WTC11 (cell line): ENCODE measurements around the gene TOR4A.

Source experiments
- ESRRA ChIP-seq: sonication (generic); formaldehyde crosslinking; IDR thresholded peaks from 2 replicates; pipeline ENCODE4 v1.8.1; 2022; ENCODE audit warnings: mild to moderate bottlenecking, missing genetic modification reagents, borderline replicate concordance
- NR2C2 ChIP-seq: sonication (generic); formaldehyde crosslinking; IDR thresholded peaks from 2 replicates; pipeline ENCODE4 v1.8.0; 2022; ENCODE audit warnings: mild to moderate bottlenecking, missing genetic modification reagents
- SMAD3 ChIP-seq: sonication (generic); formaldehyde crosslinking; IDR thresholded peaks from 2 replicates; pipeline ENCODE4 v1.8.0; 2022; ENCODE audit warnings: missing genetic modification reagents, mild to moderate bottlenecking, borderline replicate concordance
- ZNF138 ChIP-seq: sonication (generic); formaldehyde crosslinking; conservative IDR thresholded peaks from 2 replicates; pipeline ENCODE4 v1.8.1; 2022; ENCODE audit warnings: mild to moderate bottlenecking, moderate library complexity, missing genetic modification reagents
- TF ChIP-seq, protein P1 (sequence below): fragments of 200-600 bp; IDR thresholded peaks from 2 replicates; pipeline ENCODE4 v1.8.0; 2022; ENCODE audit warnings: antibody characterized with exemption
- TF ChIP-seq, protein P2 (sequence below): sonication (generic); formaldehyde crosslinking; IDR thresholded peaks from 2 replicates; pipeline ENCODE4 v1.8.1; 2022; ENCODE audit warnings: low read depth, mild to moderate bottlenecking, moderate library complexity, missing genetic modification reagents, borderline replicate concordance
- TF ChIP-seq, protein P3 (sequence below): sonication (generic); formaldehyde crosslinking; IDR thresholded peaks from 2 replicates; pipeline ENCODE4 v1.8.0; 2022; ENCODE audit warnings: mild to moderate bottlenecking, missing genetic modification reagents
- TF ChIP-seq, protein P4 (sequence below): sonication (generic); formaldehyde crosslinking; IDR thresholded peaks from 2 replicates; pipeline ENCODE4 v1.8.1; 2023; ENCODE audit warnings: mild to moderate bottlenecking, missing genetic modification reagents

DNA sequence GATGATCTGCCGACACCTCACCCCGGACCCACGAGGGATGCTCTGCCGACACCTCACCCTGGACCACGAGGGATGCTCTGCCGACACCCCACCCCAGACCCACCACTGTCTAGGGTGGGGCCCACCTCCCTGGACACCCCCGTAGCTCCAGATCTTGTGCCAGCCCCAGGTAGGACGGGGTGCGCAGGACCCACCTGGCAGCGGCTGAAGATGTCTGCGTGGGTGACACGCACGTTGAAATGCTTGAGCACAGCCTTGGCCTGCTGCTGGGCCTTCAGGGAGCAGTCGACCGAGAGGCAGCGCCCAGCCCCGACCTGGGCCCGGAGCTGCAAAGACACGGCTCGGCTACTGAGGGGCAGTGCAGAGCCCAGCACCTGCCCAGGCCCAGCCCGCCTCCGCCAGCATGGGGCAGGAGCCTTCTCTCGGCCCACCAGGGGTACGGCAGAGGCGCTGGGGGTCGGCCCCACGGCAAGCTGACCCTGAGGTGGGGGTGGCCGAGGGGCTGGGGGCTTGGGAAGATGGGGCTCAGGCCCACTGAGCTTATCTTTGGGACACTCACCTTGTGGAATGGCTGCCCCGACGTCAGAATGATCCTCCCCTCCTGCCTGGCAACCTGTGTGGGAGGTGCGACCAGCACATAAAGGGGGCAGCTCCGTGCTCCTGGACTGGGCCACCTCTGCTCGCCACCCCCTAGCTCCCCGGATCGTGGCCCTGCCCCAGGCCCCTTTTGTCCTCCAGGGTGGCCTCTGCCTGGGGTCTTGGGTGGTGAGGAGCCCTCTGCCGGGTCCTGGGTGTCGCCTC lies 46.2 kb downstream of the TOR4A start:
- TF ChIP-seq SMAD3 (CRISPR knock-in tag) (no peak), NR2C2 (CRISPR knock-in tag) (no peak), ESRRA (CRISPR knock-in tag) (no peak), ZNF138 (CRISPR knock-in tag) (no peak)
- TF ChIP-seq, protein P1, sequence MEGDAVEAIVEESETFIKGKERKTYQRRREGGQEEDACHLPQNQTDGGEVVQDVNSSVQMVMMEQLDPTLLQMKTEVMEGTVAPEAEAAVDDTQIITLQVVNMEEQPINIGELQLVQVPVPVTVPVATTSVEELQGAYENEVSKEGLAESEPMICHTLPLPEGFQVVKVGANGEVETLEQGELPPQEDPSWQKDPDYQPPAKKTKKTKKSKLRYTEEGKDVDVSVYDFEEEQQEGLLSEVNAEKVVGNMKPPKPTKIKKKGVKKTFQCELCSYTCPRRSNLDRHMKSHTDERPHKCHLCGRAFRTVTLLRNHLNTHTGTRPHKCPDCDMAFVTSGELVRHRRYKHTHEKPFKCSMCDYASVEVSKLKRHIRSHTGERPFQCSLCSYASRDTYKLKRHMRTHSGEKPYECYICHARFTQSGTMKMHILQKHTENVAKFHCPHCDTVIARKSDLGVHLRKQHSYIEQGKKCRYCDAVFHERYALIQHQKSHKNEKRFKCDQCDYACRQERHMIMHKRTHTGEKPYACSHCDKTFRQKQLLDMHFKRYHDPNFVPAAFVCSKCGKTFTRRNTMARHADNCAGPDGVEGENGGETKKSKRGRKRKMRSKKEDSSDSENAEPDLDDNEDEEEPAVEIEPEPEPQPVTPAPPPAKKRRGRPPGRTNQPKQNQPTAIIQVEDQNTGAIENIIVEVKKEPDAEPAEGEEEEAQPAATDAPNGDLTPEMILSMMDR = no peak
- TF ChIP-seq, protein P2, sequence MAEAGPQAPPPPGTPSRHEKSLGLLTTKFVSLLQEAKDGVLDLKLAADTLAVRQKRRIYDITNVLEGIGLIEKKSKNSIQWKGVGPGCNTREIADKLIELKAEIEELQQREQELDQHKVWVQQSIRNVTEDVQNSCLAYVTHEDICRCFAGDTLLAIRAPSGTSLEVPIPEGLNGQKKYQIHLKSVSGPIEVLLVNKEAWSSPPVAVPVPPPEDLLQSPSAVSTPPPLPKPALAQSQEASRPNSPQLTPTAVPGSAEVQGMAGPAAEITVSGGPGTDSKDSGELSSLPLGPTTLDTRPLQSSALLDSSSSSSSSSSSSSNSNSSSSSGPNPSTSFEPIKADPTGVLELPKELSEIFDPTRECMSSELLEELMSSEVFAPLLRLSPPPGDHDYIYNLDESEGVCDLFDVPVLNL (CRISPR knock-in tag) = no peak
- TF ChIP-seq, protein P3, sequence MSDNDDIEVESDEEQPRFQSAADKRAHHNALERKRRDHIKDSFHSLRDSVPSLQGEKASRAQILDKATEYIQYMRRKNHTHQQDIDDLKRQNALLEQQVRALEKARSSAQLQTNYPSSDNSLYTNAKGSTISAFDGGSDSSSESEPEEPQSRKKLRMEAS (CRISPR knock-in tag) = no peak
- TF ChIP-seq, protein P4, sequence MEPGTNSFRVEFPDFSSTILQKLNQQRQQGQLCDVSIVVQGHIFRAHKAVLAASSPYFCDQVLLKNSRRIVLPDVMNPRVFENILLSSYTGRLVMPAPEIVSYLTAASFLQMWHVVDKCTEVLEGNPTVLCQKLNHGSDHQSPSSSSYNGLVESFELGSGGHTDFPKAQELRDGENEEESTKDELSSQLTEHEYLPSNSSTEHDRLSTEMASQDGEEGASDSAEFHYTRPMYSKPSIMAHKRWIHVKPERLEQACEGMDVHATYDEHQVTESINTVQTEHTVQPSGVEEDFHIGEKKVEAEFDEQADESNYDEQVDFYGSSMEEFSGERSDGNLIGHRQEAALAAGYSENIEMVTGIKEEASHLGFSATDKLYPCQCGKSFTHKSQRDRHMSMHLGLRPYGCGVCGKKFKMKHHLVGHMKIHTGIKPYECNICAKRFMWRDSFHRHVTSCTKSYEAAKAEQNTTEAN (CRISPR knock-in tag) = no peak
